SK-N-DZ (cell line): ENCODE results near the gene NFIA.

ENCODE experiments used
- DNase-seq: peaks from one replicate; pipeline ENCODE4 v3.0.0-alpha.2; 2015; ENCODE audit warnings: low spot score

The NFIA gene

DNA sequence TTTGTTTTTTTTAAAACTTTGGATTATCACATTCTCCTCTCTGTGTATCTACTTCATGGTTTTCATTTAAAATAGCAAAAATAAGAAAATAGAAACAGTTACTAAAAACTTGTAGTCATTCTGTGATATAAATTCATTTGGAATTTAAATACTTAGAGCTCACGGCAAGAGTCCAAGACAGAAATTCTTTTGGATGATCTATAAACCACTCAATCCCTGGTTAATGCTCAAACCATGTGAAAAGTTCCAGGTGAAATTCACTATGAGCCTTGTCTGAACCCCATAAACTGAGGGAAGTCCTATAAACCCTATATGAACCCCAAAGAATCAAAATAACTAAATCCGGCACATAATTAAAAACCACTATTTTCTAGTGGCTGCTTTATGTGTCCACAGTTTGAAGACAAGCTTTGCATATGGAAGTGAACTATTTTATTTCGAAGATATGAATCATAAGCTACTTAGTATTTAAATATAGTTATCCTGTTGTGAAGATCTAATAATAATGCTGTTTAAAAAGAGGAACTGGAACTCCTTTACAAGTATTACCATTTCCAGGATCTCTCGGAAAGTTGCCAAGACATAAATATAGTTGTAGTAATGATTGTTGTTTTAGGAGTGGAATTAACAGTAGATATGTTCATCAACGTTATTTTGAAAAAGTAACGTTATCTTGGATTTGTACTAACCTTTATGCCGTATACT, 163.5 kb downstream of the NFIA start:
- DNase-seq = no peak

GRCh38 chr1:61247051-61247825, 164.9 kb downstream of the NFIA start:
- DNase-seq = no peak

- no peak for DNase-seq
These were observed 165.8 kb downstream of the NFIA start for GRCh38 chr1:61247881-61248752.

GRCh38 chr1:61250933-61251332, 168.6 kb downstream of the NFIA start:
- no peak for DNase-seq

- no peak for DNase-seq
These were observed 170.8 kb downstream of the NFIA start for GRCh38 chr1:61253059-61253735.

- no peak for DNase-seq
These were observed 171.7 kb downstream of the NFIA start for GRCh38 chr1:61253912-61254633.

GRCh38 chr1:61254634-61255357, 172.4 kb downstream of the NFIA start:
- DNase-seq = no peak

DNA sequence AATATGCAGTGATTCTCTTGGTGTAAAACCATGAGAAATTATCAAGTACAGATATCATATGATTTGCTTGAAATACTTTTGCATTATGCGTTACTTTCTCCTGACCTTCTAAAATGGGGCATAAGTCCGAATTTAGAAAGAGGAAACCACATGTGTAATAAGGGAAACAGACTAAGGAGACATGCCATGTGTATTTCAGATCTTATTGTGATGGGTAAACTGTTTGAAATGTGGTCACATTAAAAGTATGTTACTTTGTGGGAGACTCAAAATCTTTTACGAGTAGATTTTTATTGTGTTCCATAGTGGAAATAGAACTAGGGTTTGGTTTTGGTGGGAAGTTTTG, 173.0 kb downstream of the NFIA start:
- DNase-seq = no peak

DNA sequence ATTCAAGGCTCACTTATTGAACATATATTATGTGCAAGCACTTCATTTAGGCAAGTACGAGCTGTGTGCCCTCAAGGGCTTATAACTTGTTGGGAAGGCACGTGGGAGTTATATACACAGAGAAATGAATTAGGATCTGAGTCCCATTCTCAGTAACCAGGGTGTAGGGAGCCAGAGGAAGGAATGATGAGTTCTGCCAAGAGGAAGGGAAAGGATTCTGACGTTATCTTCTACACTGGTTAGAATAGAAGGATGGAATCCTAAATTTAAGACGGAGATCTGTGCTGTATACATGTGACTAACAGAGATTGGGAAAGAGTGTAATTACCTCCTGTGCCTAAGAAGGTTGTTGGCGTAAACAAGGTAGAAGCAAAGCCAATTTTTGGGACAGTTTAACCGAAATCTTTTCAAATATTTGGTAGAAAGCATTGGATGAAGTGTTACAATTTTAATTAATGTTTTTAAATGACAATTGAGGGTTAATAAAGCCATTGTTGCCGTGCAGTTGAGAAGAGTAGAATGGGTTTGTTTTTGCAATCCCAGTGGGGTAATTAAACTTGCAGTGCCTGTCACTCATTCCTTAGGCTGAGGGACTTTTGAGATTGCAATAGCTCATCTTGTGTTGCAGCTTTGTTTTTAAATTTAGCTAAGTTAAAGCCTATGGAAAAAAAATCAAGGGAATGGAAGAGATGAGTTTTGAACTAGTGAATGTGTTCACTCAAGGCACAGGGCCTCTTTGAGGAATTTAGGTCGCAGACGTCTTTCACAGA, 177.2 kb downstream of the NFIA start:
- DNase-seq = no peak

- no peak for DNase-seq
These were observed 177.8 kb downstream of the NFIA start for GRCh38 chr1:61260171-61260570.

- DNase-seq = no peak
These were observed 179.2 kb downstream of the NFIA start for GRCh38 chr1:61261595-61261994.

- no peak for DNase-seq
These were observed 181.8 kb downstream of the NFIA start for GRCh38 chr1:61263905-61264824.

DNA sequence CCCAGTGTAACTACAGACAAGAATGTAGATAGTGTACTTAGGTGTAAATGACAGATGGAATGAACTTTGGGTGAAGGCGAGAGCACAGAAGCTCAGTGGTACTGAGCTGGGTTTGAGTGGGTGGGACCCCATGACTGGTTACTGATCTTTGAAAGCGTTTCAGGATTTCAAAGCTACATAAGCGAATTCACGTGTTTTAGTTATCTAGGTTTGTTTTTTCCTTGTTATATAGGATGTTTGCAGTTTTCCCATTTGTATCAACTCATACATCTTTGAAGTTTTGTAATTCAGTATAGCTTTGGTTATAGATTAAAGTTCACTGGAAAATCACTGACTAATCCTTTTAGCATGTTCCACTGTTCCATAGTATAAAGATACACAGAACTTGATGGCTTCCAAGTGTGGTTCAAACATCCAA, 182.5 kb downstream of the NFIA start:
- DNase-seq = no peak

- DNase-seq = no peak
These were observed 183.3 kb downstream of the NFIA start for GRCh38 chr1:61265665-61266064.

- DNase-seq = no peak
These were observed 184.4 kb downstream of the NFIA start for GRCh38 chr1:61266738-61267137.

- DNase-seq = peak; percentile 83
These were observed 186.3 kb downstream of the NFIA start for GRCh38 chr1:61268546-61269240.

DNA sequence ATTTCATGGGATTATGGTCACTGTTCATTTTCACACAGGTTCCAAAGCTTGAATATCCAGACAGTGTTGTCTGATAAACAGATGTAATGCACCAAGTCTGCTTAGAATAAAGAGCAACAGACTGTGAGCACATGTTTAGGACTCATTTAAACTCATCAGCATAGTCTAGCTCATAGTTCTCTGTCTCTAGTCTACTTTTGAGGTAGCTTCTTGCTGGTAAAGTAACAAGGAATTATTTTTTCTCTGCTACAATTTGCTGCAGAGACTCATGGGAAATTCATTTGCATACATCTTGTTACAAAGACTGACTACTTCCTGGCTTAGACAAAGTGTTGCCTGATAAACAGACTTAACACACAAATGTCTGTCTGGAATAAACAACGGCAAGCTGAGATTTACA, 187.2 kb downstream of the NFIA start:
- no peak for DNase-seq

DNA sequence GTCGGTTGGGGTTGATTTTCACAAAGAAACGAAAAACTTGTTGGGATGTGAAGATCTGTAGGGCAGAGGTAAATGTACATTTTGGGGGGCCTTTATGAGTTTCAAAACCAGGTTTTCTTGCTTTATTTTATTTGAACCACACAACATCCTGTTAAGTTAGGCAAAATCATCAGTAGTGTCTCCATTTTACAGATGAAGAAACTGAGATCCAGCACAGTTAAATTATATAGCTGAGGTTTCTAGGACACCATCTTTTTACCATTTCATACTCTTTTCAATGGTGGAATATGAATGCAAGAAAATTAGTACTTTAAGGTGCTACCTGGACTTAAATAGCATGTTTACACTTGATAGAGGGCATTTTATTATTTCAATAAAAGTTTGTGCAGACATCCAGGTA, 187.7 kb downstream of the NFIA start:
- DNase-seq = no peak
